Glutamatergic neuron (in vitro differentiated cells): ENCODE measurements around the gene GNAS-AS1. TPM values are rescaled to one million over a fixed set of nuclear protein-coding genes. Genes with fewer than 3 reads are reported as not detected.

Source experiments
- DNase-seq: peaks from one replicate; pipeline ENCODE4 v3.0.0; 2022
- H3K27ac Mint-ChIP-seq: one replicate; pipeline ENCODE4 v1.8.0; 2020; ENCODE audit warnings: mild to moderate bottlenecking, mixed read lengths, inconsistent platforms; ENCODE audit not compliant: unreplicated experiment
- H3K27me3 Mint-ChIP-seq: one replicate; pipeline ENCODE4 v1.8.0; 2020; ENCODE audit warnings: mild to moderate bottlenecking, moderate library complexity, mixed read lengths, inconsistent platforms; ENCODE audit not compliant: unreplicated experiment
- H3K36me3 Mint-ChIP-seq: one replicate; pipeline ENCODE4 v1.8.0; 2020; ENCODE audit warnings: mild to moderate bottlenecking, mixed read lengths, inconsistent platforms; ENCODE audit not compliant: unreplicated experiment
- H3K4me1 Mint-ChIP-seq: one replicate; pipeline ENCODE4 v1.8.0; 2020; ENCODE audit warnings: mild to moderate bottlenecking, low read depth, mixed read lengths, inconsistent platforms; ENCODE audit not compliant: unreplicated experiment
- H3K4me3 Mint-ChIP-seq: one replicate; pipeline ENCODE4 v1.8.0; 2020; ENCODE audit warnings: mild to moderate bottlenecking, mixed read lengths, inconsistent platforms; ENCODE audit not compliant: unreplicated experiment
- H3K9me3 Mint-ChIP-seq: one replicate; pipeline ENCODE4 v1.8.0; 2020; ENCODE audit warnings: mild to moderate bottlenecking, moderate library complexity, mixed read lengths, inconsistent platforms; ENCODE audit not compliant: unreplicated experiment
- total RNA-seq: library from RNA; stranded (reverse); fragmentation: NEBNext Ultra II Directional; extraction: Animal tissue kit (Norgen Biotek cat#: 25700); gene quantifications from one replicate; pipeline ENCODE4 v1.2.1, GENCODE V29; 2021; ENCODE audit not compliant: unreplicated experiment
- TF ChIP-seq, protein P1 (sequence below): fragments of 200-600 bp; sonication (generic); IDR thresholded peaks from one replicate; pipeline ENCODE4 v1.5.0; 2021; ENCODE audit not compliant: partially characterized antibody, unreplicated experiment

The GNAS-AS1 gene
- total RNA-seq, 1 donor from 2014 or later: 11.7 TPM

DNA sequence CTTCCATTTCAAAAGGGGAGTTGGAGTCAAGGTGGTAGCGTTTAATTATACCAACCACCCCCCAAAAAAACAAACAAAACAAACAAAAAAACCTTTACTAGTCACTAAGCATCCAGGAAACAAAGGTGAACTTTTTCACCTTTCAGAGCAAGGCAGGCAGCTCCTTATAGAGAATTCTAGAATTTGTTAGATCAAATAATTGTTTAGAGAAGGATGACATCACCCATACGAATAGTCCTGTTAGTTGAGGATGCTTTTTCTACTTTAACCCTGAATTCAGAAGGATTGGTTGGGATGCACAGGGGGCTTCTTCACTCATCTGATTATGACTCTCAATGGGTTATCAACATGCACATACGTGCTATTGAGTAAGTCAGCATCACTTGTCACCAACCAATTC lies 46.1 kb upstream of the GNAS-AS1 start:
- TF ChIP-seq, protein P1, sequence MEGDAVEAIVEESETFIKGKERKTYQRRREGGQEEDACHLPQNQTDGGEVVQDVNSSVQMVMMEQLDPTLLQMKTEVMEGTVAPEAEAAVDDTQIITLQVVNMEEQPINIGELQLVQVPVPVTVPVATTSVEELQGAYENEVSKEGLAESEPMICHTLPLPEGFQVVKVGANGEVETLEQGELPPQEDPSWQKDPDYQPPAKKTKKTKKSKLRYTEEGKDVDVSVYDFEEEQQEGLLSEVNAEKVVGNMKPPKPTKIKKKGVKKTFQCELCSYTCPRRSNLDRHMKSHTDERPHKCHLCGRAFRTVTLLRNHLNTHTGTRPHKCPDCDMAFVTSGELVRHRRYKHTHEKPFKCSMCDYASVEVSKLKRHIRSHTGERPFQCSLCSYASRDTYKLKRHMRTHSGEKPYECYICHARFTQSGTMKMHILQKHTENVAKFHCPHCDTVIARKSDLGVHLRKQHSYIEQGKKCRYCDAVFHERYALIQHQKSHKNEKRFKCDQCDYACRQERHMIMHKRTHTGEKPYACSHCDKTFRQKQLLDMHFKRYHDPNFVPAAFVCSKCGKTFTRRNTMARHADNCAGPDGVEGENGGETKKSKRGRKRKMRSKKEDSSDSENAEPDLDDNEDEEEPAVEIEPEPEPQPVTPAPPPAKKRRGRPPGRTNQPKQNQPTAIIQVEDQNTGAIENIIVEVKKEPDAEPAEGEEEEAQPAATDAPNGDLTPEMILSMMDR: no peak
- peak overlapping the region; percentile 92 for H3K4me3 Mint-ChIP-seq
- DNase-seq: no peak
- peaks cover 25% of the 10 kb centered on the region for H3K27me3 Mint-ChIP-seq
- H3K36me3 Mint-ChIP-seq: no peaks in the 10 kb centered on the region
- peaks cover 26% of the 10 kb centered on the region for H3K9me3 Mint-ChIP-seq
- H3K27ac Mint-ChIP-seq: peak overlapping the region; percentile 38
- peaks cover 75% of the 10 kb centered on the region for H3K4me1 Mint-ChIP-seq

GRCh38 chr20:58895448-58896180 lies 44.9 kb upstream of the GNAS-AS1 start:
- DNase-seq: no peak
- H3K4me3 Mint-ChIP-seq: peak overlapping the region; percentile 92
- peak overlapping the region; percentile 95 for H3K27ac Mint-ChIP-seq
- peaks cover 25% of the 10 kb centered on the region for H3K9me3 Mint-ChIP-seq
- H3K36me3 Mint-ChIP-seq: no peaks in the 10 kb centered on the region
- TF ChIP-seq, protein P1: no peak
- peaks cover 22% of the 10 kb centered on the region for H3K27me3 Mint-ChIP-seq
- H3K4me1 Mint-ChIP-seq: peaks cover 65% of the 10 kb centered on the region

DNA sequence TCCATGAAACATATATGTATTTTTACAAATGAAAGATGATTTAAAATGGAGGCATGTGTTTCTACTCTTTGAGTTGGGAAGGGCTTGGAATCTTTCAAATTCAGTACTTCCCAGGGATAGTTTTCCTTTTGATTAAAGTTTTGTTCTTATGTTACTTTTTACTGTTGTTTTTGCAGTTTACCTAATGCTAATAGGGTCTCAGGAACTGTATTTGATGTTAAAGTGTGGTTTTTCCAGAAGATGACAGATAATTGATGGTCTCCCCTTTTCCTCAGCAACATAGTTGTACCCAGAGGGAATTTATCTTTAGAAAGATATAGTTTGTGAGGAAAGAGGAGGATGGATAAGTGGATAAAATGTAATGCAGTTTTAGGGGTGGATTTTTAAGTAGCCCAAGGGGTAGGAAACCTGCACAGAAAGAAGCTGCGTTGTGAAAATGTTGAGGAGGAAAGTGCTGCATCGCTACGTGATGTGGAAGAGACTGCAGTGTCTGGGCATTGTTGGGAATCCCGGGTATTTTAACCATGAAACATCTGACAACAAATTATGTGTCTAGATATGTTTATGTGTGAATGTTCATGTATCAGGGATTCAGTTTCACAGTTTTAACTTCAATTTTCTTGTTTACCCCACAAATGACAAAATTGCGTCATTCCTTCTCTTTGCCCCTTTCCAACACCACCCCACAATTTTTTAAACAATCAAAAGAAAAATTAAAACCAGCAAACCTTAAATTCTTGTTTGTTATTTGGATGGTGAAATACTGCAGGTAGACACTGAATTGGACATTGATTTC lies 44.1 kb upstream of the GNAS-AS1 start:
- Mint-ChIP-seq H3K27me3 (peaks cover 18% of the 10 kb centered on the region), H3K4me3 (peak overlapping the region; percentile 92), H3K36me3 (no peaks in the 10 kb centered on the region), H3K9me3 (peaks cover 22% of the 10 kb centered on the region), H3K27ac (peak overlapping the region; percentile 95), H3K4me1 (peaks cover 57% of the 10 kb centered on the region)
- TF ChIP-seq, protein P1: peak; percentile 14
- no peak for DNase-seq

GRCh38 chr20:58893355-58894120 lies 42.8 kb upstream of the GNAS-AS1 start:
- Mint-ChIP-seq H3K4me1 (peaks cover 44% of the 10 kb centered on the region), H3K36me3 (no peaks in the 10 kb centered on the region), H3K27ac (peak overlapping the region; percentile 91), H3K4me3 (peak overlapping the region; percentile 92), H3K9me3 (peaks cover 20% of the 10 kb centered on the region), H3K27me3 (peaks cover 17% of the 10 kb centered on the region)
- DNase-seq: no peak
- TF ChIP-seq, protein P1: no peak
